ENCODE data around the gene CD70. TPM values are rescaled to one million over a fixed set of nuclear protein-coding genes. Genes with fewer than 3 reads are reported as not detected.
A peak's percentile ranks its signal among the peaks of the same experiment; 100 is the strongest.

The CD70 gene
- total RNA-seq, 1 experiment from 2014 or later = not detected

DNA sequence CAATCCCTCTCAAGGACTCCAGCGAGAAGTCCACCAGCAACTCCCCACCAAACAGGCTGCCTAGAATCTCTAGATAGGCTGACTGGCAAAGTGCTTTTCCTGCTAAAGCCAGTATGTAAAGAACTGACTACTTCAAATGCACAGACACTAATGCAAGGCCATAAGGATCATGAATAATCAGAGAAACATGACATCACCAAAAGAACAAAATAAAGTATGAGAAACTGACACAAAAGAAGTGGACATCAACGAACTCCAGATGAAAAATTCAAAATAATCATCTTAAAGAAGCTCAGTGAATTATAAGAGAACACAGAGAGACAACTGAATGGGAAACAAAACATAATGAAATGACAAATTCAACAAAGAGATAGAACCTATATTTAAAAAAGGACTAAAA, 26.4 kb upstream of the CD70 start:
- TF ChIP-seq EZH2 (IDR thresholded peaks at IDR 0.05; ENCODE audit: low read depth) (no peak), CTCF (conservative IDR thresholded peaks at IDR 0.05) (no peak)
- H3K27me3 ChIP-seq (ENCODE audit: insufficient read depth, low read depth) = no peaks in the 10 kb centered on the region
- H3K36me3 ChIP-seq (ENCODE audit: low read depth) = no peaks in the 10 kb centered on the region
- H3K4me2 ChIP-seq = no peak overlapping the region
- H3K9me2 ChIP-seq (ENCODE audit: insufficient read depth) = no peaks in the 10 kb centered on the region
- H3K27ac ChIP-seq = no peak overlapping the region
- no TSS peak for BruUV-seq (replicated peaks)
- no peaks in the 10 kb centered on the region for H3F3A ChIP-seq (ENCODE audit: insufficient read depth, low read depth)
- CTCF ChIA-PET = no interaction called here
- H3K4me1 ChIP-seq (replicated peaks; ENCODE audit: insufficient read depth) = no peaks in the 10 kb centered on the region
- no peaks in the 10 kb centered on the region for H3K9me3 ChIP-seq (ENCODE audit: insufficient read depth, low read depth)
- intact Hi-C loops (cut with micrococcal nuclease; ENCODE audit: unreplicated experiment) = no loop called here
- no peaks in the 10 kb centered on the region for H4K20me1 ChIP-seq (ENCODE audit: insufficient read depth)
- POLR2A ChIA-PET (ENCODE audit: unreplicated experiment) = no interaction called here
- H2AFZ ChIP-seq = no peak overlapping the region
- DNase-seq = no peak
- no peaks in the 10 kb centered on the region for H3K79me2 ChIP-seq (ENCODE audit: low read depth)
- H3K4me3 ChIP-seq = no peak overlapping the region

- intact Hi-C loops (cut with micrococcal nuclease; ENCODE audit: unreplicated experiment) = no loop called here
- Histone ChIP-seq H3K4me2 (no peak overlapping the region), H2AFZ (no peak overlapping the region), H3K9me2 (ENCODE audit: insufficient read depth) (no peaks in the 10 kb centered on the region), H3K36me3 (ENCODE audit: low read depth) (no peaks in the 10 kb centered on the region), H3K27ac (no peak overlapping the region), H4K20me1 (ENCODE audit: insufficient read depth) (no peaks in the 10 kb centered on the region), H3F3A (ENCODE audit: insufficient read depth, low read depth) (peaks cover 6% of the 10 kb centered on the region), H3K4me1 (replicated peaks; ENCODE audit: insufficient read depth) (peaks cover 7% of the 10 kb centered on the region; the same call in 1 of the 2 replicates), H3K9me3 (ENCODE audit: insufficient read depth, low read depth) (no peaks in the 10 kb centered on the region), H3K4me3 (no peak overlapping the region), H3K27me3 (ENCODE audit: insufficient read depth, low read depth) (no peaks in the 10 kb centered on the region), H3K79me2 (ENCODE audit: low read depth) (no peaks in the 10 kb centered on the region)
- TF ChIP-seq EZH2 (IDR thresholded peaks at IDR 0.05; ENCODE audit: low read depth) (no peak), CTCF (conservative IDR thresholded peaks at IDR 0.05) (no peak)
- ChIA-PET CTCF (no interaction called here), POLR2A (ENCODE audit: unreplicated experiment) (no interaction called here)
- DNase-seq = no peak
- no TSS peak for BruUV-seq (replicated peaks)
Observed at GRCh38 chr19:6616011-6616410, 25.1 kb upstream of the CD70 start.

DNA sequence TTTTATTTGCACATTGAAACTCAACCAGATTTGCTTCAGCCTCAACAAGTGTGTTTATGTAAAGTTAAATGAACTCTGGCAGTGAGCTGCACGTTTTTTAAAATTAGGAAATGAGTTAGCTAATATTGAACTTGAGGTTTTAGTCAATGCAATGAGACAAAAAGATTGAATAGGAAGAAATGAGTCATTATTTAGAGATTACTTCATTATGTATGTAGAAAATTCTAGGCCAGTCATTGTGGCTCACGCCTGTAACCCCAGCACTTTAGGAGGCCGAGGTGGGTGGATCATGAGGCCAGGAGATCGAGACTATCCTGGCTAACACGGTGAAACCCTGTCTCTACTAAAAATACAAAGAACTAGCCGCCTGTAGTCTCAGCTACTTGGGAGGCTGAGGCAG, 22.8 kb upstream of the CD70 start:
- no peaks in the 10 kb centered on the region for H4K20me1 ChIP-seq (ENCODE audit: insufficient read depth)
- intact Hi-C loops (cut with micrococcal nuclease; ENCODE audit: unreplicated experiment) = no loop called here
- no peak overlapping the region for H3K4me2 ChIP-seq
- no peak overlapping the region for H3K4me3 ChIP-seq
- DNase-seq = peak in 1 of 2 experiments; percentile 39
- no peaks in the 10 kb centered on the region for H3K9me2 ChIP-seq (ENCODE audit: insufficient read depth)
- TF ChIP-seq CTCF (conservative IDR thresholded peaks at IDR 0.05) (no peak), EZH2 (IDR thresholded peaks at IDR 0.05; ENCODE audit: low read depth) (no peak)
- no peak overlapping the region for H2AFZ ChIP-seq
- no peaks in the 10 kb centered on the region for H3K36me3 ChIP-seq (ENCODE audit: low read depth)
- H3K27ac ChIP-seq = no peak overlapping the region
- no peaks in the 10 kb centered on the region for H3K27me3 ChIP-seq (ENCODE audit: insufficient read depth, low read depth)
- ChIA-PET POLR2A (ENCODE audit: unreplicated experiment) (interaction anchor here (0.7 kb wide), 1 partner anchor 132 kb away, joined by 19 read pairs; the partner anchor contains the start of gene DENND1C), CTCF (no interaction called here)
- H3K4me1 ChIP-seq (replicated peaks; ENCODE audit: insufficient read depth) = peaks cover 13% of the 10 kb centered on the region; the same call in 1 of the 2 replicates
- H3K79me2 ChIP-seq (ENCODE audit: low read depth) = no peaks in the 10 kb centered on the region
- BruUV-seq (replicated peaks) = no TSS peak
- H3F3A ChIP-seq (ENCODE audit: insufficient read depth, low read depth) = peaks cover 12% of the 10 kb centered on the region
- H3K9me3 ChIP-seq (ENCODE audit: insufficient read depth, low read depth) = no peaks in the 10 kb centered on the region
